ENCODE results near the gene HOXB3.

DNA sequence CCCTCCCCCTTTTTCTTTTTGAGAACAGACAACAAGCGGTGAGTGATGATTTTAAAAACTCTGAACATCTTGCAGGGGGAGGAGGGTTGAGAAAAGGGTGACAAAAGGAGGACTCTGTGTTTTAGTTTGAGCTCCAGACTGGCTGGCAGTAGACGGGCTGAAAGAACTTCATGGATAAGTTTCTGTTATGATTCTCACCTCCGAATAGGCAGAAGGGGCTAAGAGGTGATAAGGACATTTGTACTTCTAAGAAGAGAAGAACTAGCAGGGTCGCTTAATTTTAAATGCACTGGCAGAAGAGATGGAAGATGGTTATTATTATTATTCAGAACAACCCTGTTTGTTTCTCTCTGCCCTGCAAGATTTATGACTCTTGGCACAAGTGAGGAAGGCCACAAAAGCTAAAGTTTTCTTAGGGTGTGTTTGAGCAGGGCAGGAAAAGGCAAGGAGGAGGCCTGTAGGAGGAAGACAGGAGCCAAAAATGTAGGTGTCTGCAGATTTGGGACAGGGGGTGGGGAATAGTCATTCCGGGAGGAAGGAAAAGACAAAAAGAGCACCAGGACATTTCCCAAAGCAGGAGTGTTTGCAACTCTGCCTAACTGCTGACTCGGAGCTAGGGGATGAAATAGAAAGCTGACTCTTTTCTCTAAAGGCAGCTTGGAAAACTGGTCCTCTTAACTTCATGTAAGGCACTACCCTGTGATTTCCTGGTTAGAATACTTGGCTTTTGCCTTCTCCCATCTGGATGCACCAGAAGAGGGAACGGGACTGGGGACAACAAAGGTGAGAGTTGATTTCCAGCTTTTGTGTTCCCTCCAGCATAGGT, 33.3 kb downstream of the HOXB3 start:
- TF ChIP-seq POLR2A (IDR thresholded peaks at IDR 0.05; ENCODE audit: low read length) = no peak
- no peak for TF ChIP-seq GATA1 (IDR thresholded peaks at IDR 0.05; ENCODE audit: low read depth, low read length)
